Thoracic aorta (tissue), 2 donors: ENCODE measurements around the gene GATA2. TPM values are rescaled to one million over a fixed set of nuclear protein-coding genes. Genes with fewer than 3 reads are reported as not detected.

ENCODE experiments used
- ATAC-seq: fragments of 150-250 bp; one replicate; pipeline ENCODE4 v1.8.0; 2017; ENCODE audit warnings: low read depth; ENCODE audit not compliant: insufficient number of reproducible peaks, low FRiP score
- DNase-seq: peaks from one replicate; pipeline ENCODE4 v3.0.0-alpha.2; 2020; ENCODE audit warnings: low spot score
- H3K27ac ChIP-seq, 2 donors: fragments of 200-600 bp; sonication (generic); 1 replicate in 1 of 2; 2 replicates in 1 of 2; pipeline ENCODE4 v1.5.1; 2016; ENCODE audit warnings: mild to moderate bottlenecking in 2 of 2, moderate library complexity in 2 of 2
- H3K27me3 ChIP-seq: fragments of 200-600 bp; sonication (generic); replicated peaks from 2 replicates; pipeline ENCODE4 v1.6.0; 2016; ENCODE audit warnings: mild to moderate bottlenecking; ENCODE audit not compliant: insufficient read depth
- H3K36me3 ChIP-seq: fragments of 200-600 bp; sonication (generic); one replicate; pipeline ENCODE4 v1.5.1; 2016
- H3K4me1 ChIP-seq, 2 donors: fragments of 200-600 bp; sonication (generic); 1 replicate in 1 of 2; 2 replicates in 1 of 2; pipeline versions ENCODE4 v1.5.1 to v1.6.0; 2016; ENCODE audit warnings: low read depth in 2 of 2, mild to moderate bottlenecking in 1 of 2; ENCODE audit not compliant: control insufficient read depth in 1 of 2
- H3K4me3 ChIP-seq: fragments of 200-600 bp; sonication (generic); 2 replicates; pipeline ENCODE4 v1.5.1; 2016; ENCODE audit warnings: mild to moderate bottlenecking
- H3K9me3 ChIP-seq: fragments of 200-600 bp; sonication (generic); 2 replicates; pipeline ENCODE4 v1.5.1; 2016
- total RNA-seq, 2 donors: library from RNA; depleted of rRNA; stranded (reverse); fragments of >200 nt; gene quantifications; one replicate each; pipeline versions ENCODE4 v1.1.0 to v1.2.3, GENCODE V29; 2016
- TF ChIP-seq, protein P1 (sequence below): fragments of 200-600 bp; sonication (generic); IDR thresholded peaks from one replicate; pipeline ENCODE4 v1.5.1; 2019; ENCODE audit warnings: antibody characterized with exemption

The GATA2 gene
- total RNA-seq, 2 donors from 2014 or later = 5.2 to 21.3 TPM

GRCh38 chr3:128472449-128473179 is 20.4 kb downstream of the GATA2 start:
- no peaks in the 10 kb centered on the region for H3K27me3 ChIP-seq
- no peak for DNase-seq
- H3K9me3 ChIP-seq = no peaks in the 10 kb centered on the region
- H3K36me3 ChIP-seq = no peaks in the 10 kb centered on the region
- no peaks in the 10 kb centered on the region for H3K4me1 ChIP-seq
- TF ChIP-seq, protein P1, sequence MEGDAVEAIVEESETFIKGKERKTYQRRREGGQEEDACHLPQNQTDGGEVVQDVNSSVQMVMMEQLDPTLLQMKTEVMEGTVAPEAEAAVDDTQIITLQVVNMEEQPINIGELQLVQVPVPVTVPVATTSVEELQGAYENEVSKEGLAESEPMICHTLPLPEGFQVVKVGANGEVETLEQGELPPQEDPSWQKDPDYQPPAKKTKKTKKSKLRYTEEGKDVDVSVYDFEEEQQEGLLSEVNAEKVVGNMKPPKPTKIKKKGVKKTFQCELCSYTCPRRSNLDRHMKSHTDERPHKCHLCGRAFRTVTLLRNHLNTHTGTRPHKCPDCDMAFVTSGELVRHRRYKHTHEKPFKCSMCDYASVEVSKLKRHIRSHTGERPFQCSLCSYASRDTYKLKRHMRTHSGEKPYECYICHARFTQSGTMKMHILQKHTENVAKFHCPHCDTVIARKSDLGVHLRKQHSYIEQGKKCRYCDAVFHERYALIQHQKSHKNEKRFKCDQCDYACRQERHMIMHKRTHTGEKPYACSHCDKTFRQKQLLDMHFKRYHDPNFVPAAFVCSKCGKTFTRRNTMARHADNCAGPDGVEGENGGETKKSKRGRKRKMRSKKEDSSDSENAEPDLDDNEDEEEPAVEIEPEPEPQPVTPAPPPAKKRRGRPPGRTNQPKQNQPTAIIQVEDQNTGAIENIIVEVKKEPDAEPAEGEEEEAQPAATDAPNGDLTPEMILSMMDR = no peak
- ATAC-seq = no peak
- no peak overlapping the region for H3K4me3 ChIP-seq
- H3K27ac ChIP-seq = no peak overlapping the region

GRCh38 chr3:128471720-128472119 is 21.3 kb downstream of the GATA2 start:
- no peak overlapping the region for H3K4me3 ChIP-seq
- H3K36me3 ChIP-seq = no peaks in the 10 kb centered on the region
- H3K27ac ChIP-seq = no peak overlapping the region
- TF ChIP-seq, protein P1 = no peak
- H3K9me3 ChIP-seq = no peaks in the 10 kb centered on the region
- no peaks in the 10 kb centered on the region for H3K27me3 ChIP-seq
- DNase-seq = no peak
- H3K4me1 ChIP-seq = no peaks in the 10 kb centered on the region
- no peak for ATAC-seq

GRCh38 chr3:128471110-128471509 is 21.9 kb downstream of the GATA2 start:
- ATAC-seq = no peak
- H3K9me3 ChIP-seq = no peaks in the 10 kb centered on the region
- no peak overlapping the region for H3K4me3 ChIP-seq
- no peaks in the 10 kb centered on the region for H3K36me3 ChIP-seq
- TF ChIP-seq, protein P1 = no peak
- no peaks in the 10 kb centered on the region for H3K4me1 ChIP-seq
- no peak for DNase-seq
- H3K27me3 ChIP-seq = no peaks in the 10 kb centered on the region
- no peak overlapping the region for H3K27ac ChIP-seq

- Histone ChIP-seq H3K4me3 (no peak overlapping the region), H3K27me3 (no peaks in the 10 kb centered on the region), H3K36me3 (no peaks in the 10 kb centered on the region), H3K27ac (no peak overlapping the region), H3K4me1 (no peaks in the 10 kb centered on the region), H3K9me3 (no peaks in the 10 kb centered on the region)
- ATAC-seq (no peak), DNase-seq (no peak)
- TF ChIP-seq, protein P1 = no peak
Observed at GRCh38 chr3:128470134-128470899, 22.7 kb downstream of the GATA2 start.

DNA sequence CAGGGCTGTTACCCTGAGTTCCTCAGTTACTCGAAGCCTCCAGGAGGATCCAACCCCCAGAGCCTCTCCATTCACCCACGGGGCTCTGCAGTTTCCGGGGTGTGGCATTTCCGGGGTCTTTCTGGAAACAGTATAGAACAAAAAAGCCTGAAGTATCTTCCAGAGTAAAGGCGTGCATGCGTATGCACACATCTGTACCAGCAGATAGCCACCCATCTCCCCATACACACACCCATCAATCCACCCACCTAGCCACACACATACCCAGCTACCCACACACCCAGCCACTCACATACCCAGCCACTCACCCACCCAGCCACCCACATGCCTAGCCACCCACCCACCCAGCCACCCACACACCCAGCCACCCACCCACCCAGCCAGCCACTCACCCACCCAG is 23.4 kb downstream of the GATA2 start:
- Histone ChIP-seq H3K27ac (no peak overlapping the region), H3K27me3 (no peaks in the 10 kb centered on the region), H3K9me3 (no peaks in the 10 kb centered on the region), H3K4me1 (no peaks in the 10 kb centered on the region), H3K36me3 (no peaks in the 10 kb centered on the region), H3K4me3 (no peak overlapping the region)
- ATAC-seq = no peak
- no peak for DNase-seq
- TF ChIP-seq, protein P1 = no peak
